GM18498 (cell line): ENCODE measurements around the gene USP9X.
"Not testable (repeated sequence)": the region's sequence is repeated elsewhere in the genome, so short reads cannot be mapped to it uniquely, and the experiment has no call there.

ENCODE experiments used
- ATAC-seq: cut with Tn5 transposase; IDR thresholded peaks from one replicate; pipeline ENCODE4 v1.9.1; 2021; ENCODE audit warnings: mild to moderate bottlenecking, moderate library complexity; ENCODE audit not compliant: unreplicated experiment

The USP9X gene

GRCh38 chrX:41084044-41084892 is 977 bp upstream of the USP9X start:
- ATAC-seq: peak; percentile 66

DNA sequence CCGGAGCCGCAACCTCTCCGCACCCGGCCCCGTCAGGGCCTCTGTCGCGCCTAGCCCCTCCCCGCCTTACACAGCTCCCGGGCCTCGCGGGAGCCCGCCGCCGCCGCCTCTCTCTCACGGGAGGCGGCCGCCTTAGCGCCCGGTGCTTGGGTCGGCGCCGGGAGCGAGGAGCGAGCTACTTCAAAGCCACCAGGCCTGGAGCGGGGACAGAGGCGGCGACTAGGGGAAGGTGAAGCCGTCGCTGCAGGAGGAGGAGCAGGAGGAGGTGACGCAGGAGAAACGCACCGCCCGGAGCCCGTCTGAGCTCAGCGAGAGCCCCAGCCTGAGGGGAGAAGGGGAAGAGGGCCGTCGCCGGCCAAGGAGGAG is 250 bp downstream of the USP9X start:
- peak; percentile 30 for ATAC-seq

GRCh38 chrX:41085878-41086626 is 807 bp downstream of the USP9X start:
- peak; percentile 14 for ATAC-seq

- no peak for ATAC-seq
Observed at GRCh38 chrX:41086627-41086932, 1.3 kb downstream of the USP9X start.

- ATAC-seq: no peak
Observed at GRCh38 chrX:41087201-41087600, 2.0 kb downstream of the USP9X start.

- no peak for ATAC-seq
Observed at GRCh38 chrX:41090568-41091238, 5.5 kb downstream of the USP9X start.

- ATAC-seq: no peak
Observed at GRCh38 chrX:41092776-41093175, 7.5 kb downstream of the USP9X start.

GRCh38 chrX:41095174-41095573 is 9.9 kb downstream of the USP9X start:
- ATAC-seq: no peak

DNA sequence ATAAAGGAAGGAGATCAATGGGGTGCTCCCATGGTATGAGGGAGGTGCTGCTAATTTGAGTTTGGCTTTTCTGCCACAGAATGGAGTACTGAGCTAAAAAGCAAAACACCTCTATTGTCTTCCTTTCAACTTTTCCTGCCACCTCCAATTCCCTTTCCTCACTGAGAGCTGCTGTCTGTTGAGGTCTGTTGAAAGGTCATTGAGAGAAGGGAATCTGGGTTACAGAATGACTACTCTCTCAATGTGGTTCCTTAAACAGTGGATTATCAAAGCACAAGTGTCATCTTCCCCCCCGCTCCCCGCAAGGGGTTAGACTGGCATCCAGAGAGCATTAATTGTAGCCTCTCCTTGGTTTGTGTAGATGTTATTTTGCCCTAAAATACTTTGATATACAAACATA is 10.7 kb downstream of the USP9X start:
- no peak for ATAC-seq

- ATAC-seq: no peak
Observed at GRCh38 chrX:41096339-41096955, 11.2 kb downstream of the USP9X start.

DNA sequence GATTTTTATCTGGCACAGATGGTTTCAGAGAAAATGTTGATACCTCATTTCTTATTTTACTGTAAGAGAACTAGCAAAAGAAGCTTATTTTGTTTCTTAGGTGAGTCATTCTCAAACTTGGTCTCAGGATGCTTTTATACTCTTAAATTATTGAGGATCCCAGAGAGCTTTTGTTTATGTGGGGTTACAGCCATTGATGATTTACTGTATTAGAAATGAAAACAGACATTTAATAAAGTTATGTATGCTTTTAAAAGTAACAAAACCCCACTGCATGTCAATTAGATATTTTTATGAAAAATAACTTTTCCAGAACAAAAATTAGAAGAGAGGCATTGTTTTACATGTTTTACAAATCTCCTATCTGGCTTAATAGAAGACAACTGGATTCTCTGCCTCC is 12.1 kb downstream of the USP9X start:
- no peak for ATAC-seq

GRCh38 chrX:41100200-41100599 is 15.0 kb downstream of the USP9X start:
- ATAC-seq: no peak

DNA sequence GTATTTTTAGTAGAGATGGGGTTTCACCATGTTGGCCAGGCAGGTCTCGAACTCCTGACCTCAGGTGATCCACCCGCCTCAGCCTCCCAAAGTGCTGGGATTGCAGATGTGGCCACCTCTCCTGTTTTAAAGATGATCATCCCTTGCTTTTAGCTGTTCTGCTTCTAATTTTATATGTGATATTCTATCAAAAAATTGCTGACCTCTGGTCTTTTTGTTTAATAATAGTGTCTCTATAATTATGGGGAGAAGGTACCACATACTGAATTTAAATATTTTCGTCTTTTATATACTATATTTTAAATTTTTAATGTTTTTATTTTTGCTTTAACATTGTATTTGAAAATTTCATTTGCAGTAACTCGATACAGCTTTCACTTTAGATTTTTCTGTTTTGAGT is 15.6 kb downstream of the USP9X start:
- ATAC-seq: no peak

DNA sequence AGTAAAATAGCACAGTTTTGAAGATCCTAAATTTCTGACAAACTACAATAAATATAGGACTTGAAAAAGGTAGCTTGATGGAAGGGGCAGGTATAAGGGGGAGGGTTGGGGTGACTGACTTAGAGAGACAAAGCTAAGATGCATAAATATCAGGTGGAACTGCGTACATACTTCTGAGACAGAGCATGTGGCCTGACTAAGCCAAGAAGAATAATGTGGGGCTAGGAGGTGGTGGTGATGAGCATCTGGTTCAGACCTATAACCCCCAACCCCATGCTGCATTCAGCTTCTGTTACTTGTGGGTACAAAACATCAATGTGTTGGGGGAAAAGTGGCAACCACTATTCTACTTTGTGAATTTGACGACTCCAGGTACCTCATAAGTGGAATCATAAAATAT is 19.8 kb downstream of the USP9X start:
- ATAC-seq: no peak

DNA sequence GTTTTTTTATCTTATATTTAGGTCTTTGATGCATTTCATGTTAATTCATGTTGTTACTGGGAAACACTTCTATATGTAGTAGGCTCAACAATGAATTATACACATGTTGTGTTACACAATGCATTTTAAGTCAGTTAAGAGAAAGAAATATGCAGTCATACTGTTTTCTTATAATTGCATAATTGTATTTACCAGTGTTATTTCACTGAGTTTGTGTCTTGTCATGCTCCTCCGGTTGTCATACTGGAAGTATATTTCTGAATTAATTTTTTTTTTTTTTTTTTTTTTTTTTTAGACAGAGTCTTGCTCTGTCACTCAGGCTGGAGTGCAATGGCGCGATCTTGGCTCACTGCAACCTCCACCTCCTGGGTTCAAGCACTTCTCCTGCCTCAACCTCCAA is 21.0 kb downstream of the USP9X start:
- not testable (repeated sequence) for ATAC-seq

- no peak for ATAC-seq
Observed at GRCh38 chrX:41108007-41108406, 22.8 kb downstream of the USP9X start.

DNA sequence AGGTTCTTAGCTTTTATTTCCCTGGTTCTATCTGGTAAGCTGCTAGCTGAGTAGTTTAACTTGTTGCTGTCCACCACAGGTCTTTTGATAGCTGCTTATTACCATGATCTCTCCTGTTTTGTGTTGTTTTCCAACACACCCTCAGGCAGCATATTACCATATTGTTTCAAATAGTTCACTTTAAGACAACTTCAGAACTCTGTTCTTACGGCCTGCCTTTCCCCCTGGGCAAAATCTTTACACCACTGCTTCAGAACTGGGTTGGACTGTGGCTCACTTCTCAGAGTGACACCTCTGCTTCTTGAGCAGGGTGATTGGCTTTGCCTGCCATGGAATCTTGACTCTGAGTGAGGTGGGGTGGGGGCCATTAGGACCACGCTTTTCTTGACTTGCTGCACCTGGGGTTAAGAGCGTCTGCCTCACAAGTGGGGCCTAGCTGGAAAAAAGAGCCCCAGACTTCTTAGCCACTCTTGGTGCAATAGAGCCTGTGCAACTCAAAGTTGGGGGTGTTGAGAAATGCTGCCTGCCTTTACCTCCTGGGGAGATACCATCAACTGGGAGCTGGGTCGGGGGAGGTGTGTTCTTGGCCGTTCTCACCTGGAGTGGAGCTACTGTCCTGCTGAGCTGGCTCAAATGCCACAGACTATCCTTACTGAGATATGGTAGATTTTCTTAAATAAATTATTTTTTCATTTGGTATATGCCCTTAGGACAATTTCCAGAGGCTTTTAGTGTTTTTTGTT is 23.4 kb downstream of the USP9X start:
- no peak for ATAC-seq

DNA sequence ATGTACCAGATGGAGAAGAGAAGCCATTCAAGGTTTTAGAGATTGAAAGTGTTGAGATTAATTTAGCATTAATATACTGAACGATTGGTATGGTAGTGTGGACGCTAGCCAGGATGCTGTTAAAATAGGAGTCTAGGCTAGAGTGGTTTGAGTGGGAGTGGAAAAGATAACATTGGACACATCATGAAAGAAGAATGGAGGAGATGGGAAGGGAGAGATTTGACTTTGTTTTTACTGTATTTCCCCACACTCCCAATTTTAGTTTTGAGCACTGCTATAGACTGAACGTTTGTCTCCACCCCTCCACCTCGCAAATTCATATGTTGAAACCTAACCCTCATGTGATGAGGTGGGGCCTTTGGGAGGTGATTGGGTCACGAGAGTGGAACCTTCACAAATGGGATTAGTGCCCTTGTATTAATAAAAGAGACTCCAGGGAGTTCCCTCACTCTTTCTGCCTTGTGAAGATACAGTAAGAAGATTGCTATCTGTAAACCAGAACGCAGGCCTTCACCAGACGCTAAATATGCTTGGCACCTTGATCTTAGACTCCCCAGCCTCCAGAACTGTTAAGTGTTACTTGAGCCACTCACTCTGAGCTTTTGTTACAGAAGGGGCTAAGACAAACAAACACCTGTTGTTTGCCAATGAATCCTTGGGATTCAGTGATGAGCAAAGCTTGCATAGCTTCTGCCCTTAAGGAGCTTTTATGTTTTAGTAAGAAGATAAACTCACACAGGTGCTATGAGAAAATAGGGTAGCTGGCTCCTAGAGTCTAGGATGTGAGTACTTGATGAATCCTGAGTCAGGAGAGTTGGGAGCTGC is 25.8 kb downstream of the USP9X start:
- no peak for ATAC-seq

- not testable (repeated sequence) for ATAC-seq
Observed at GRCh38 chrX:41115104-41115425, 29.8 kb downstream of the USP9X start.

DNA sequence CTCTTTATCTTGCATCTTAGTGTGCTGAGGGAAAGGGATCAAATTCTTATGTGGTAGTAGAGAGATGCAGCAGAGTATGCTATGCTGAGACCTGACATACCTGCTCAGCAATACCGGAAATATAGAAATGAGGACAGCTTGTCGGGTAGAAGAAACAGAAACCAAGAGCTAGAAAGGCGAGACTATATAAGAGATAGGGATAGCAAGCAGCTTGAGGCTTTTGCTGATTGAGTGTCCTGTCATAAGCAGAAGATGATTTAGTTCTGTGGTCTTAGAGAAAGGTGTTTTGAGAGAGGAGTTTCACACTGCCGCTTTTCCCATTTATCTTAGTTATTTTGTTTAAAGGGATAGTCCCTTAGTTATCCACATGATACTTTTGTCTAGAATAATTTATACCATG is 31.7 kb downstream of the USP9X start:
- peak; percentile 71 for ATAC-seq
